ENCODE results near the gene ENDOD1.

Gene ENDOD1

DNA sequence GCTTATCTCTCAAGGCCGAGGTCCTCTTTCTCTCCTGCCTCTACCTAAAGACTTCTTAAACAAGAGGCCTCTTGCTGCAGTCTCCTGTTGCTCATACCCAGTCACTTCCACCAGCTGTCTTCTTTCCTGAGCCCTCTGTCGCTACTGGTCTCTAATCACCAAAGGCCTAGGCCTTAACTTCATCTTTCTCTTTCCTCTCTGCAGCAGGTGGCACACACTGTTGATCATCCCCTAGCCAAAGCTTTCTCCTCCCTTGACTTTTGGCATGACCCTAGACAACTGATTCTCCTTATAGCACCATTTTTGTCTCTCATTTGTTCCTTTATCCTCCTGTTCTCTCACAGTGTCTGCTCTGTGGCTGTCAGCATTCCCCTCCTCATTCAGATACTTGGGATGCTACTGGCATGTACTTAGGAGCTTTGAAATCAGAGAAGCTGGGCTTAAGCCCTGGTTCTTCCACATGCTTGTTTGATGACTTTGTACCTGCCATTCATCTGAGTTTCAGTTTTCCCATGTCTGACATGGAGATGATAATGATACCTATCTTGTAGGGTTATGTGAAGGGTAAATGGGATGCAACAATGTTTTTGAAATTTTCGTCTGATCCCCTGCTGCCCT lies 22.4 kb downstream of the ENDOD1 start:
- H3K4me3 ChIP-seq (ENCODE audit: low read depth, low read length): no peak overlapping the region
- TF ChIP-seq, protein P1, sequence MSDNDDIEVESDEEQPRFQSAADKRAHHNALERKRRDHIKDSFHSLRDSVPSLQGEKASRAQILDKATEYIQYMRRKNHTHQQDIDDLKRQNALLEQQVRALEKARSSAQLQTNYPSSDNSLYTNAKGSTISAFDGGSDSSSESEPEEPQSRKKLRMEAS (IDR thresholded peaks at IDR 0.05; ENCODE audit: low read depth, low read length): no peak
- no peak for TF ChIP-seq POLR2A (IDR thresholded peaks at IDR 0.05; ENCODE audit: extremely low read depth, insufficient read length)
- no peak for TF ChIP-seq MYC (IDR thresholded peaks at IDR 0.05; ENCODE audit: low read depth, low read length)
- TF ChIP-seq, protein P2, sequence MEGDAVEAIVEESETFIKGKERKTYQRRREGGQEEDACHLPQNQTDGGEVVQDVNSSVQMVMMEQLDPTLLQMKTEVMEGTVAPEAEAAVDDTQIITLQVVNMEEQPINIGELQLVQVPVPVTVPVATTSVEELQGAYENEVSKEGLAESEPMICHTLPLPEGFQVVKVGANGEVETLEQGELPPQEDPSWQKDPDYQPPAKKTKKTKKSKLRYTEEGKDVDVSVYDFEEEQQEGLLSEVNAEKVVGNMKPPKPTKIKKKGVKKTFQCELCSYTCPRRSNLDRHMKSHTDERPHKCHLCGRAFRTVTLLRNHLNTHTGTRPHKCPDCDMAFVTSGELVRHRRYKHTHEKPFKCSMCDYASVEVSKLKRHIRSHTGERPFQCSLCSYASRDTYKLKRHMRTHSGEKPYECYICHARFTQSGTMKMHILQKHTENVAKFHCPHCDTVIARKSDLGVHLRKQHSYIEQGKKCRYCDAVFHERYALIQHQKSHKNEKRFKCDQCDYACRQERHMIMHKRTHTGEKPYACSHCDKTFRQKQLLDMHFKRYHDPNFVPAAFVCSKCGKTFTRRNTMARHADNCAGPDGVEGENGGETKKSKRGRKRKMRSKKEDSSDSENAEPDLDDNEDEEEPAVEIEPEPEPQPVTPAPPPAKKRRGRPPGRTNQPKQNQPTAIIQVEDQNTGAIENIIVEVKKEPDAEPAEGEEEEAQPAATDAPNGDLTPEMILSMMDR (IDR thresholded peaks at IDR 0.05; ENCODE audit: low read depth, low read length): no peak
- DNase-seq (ENCODE audit: low read depth): no peak

DNA sequence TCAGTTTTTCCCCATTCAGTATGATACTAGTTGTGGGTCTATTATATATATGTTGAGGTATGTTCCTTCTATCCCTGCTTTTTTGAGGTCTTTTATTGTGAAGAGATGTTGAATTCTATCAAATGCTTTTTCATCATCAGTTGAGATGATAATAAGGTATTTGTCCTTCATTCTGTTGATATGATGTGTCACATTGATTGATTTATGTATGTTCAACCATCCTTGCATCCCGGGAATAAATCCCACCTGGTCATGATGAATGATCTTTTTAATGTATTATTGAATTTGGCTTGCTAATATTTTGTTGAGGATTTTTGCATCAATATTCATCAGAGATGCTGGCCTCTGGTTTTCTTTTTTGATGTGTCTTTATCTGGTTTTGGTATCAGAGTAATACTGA lies 26.0 kb downstream of the ENDOD1 start:
- DNase-seq (ENCODE audit: low read depth): no peak
- no peak overlapping the region for H3K4me3 ChIP-seq (ENCODE audit: low read depth, low read length)
- no peak for TF ChIP-seq MYC (IDR thresholded peaks at IDR 0.05; ENCODE audit: low read depth, low read length)

DNA sequence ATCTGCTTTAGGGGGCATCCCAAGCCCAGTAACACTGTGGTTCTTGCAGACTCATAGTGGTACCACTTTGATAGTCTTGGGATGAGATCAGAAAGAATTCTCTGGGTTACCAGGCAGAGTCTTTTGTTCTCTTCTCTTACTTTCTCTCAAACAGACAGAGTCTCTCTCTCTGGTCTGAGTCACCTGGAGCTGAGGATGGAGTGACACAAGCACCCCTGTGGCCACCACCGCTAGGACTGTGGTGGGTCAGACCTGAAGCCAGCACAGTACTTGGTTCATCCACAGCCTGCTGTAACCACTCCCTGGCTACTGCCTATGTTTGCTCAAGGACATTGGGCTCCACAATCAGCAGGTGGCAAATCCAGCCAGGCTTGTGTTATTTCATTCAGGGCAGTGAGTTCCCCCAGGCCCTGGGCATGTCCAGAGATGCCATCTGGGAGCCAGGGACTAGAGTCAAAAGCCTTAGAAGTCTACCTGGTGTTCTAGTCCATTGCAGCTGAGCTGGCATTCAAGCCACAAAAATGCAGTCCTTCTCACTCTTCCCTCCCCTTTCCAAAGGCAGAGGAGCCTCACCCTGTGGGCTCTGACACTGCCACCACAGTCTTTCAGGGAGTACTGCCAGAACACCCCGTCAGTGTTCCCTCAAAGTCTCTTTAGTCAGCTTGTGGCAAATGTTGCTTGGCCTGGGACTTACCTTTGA lies 29.9 kb downstream of the ENDOD1 start:
- no peak for DNase-seq (ENCODE audit: low read depth)
- no peak overlapping the region for H3K4me3 ChIP-seq (ENCODE audit: low read depth, low read length)
- TF ChIP-seq, protein P2 (IDR thresholded peaks at IDR 0.05; ENCODE audit: low read depth, low read length): no peak
- TF ChIP-seq POLR2A (IDR thresholded peaks at IDR 0.05; ENCODE audit: extremely low read depth, insufficient read length) (no peak), MYC (IDR thresholded peaks at IDR 0.05; ENCODE audit: low read depth, low read length) (no peak)
- TF ChIP-seq, protein P1 (IDR thresholded peaks at IDR 0.05; ENCODE audit: low read depth, low read length): no peak

DNA sequence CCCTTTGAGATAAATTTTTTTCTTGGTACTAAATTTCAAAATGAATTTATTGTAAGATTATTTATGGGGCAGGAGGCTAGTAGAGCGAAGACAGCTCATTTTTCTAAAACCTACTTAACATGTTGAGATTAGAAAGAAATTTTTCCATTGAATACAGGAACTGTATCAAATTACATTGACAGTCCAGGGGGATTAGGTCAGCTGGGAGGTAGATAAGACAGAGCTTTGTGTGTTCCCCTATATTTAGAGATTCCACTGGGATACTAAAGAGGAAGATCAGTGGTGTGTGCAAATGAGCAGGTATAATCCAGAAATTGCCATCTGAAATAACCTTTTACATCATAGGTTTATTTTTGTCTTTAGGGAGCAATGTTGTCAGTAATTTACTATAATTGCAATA lies 32.1 kb downstream of the ENDOD1 start:
- no peak overlapping the region for H3K4me3 ChIP-seq (ENCODE audit: low read depth, low read length)
- TF ChIP-seq POLR2A (IDR thresholded peaks at IDR 0.05; ENCODE audit: extremely low read depth, insufficient read length): no peak
- TF ChIP-seq, protein P1 (IDR thresholded peaks at IDR 0.05; ENCODE audit: low read depth, low read length): no peak
- no peak for TF ChIP-seq MYC (IDR thresholded peaks at IDR 0.05; ENCODE audit: low read depth, low read length)
- TF ChIP-seq, protein P2 (IDR thresholded peaks at IDR 0.05; ENCODE audit: low read depth, low read length): no peak
- DNase-seq (ENCODE audit: low read depth): no peak

DNA sequence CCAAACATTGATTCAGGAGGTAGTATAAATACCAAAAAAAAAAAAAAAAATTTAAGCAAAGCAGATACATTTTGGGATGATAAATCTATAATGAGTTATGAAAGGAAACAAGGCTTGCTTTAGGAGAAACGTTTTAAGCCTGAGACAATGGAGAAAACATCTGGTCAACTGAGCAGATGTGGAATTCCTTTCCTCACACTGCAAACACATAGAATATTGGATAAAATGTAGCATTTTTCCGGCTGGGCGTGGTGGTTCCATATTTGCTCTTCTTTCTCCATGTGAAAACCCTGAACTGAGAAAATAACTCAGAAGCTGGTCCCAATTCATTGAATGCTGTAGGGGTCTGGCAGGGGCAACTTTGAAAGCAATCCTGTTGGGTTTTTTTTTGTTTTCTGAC lies 33.9 kb downstream of the ENDOD1 start:
- TF ChIP-seq MYC (IDR thresholded peaks at IDR 0.05; ENCODE audit: low read depth, low read length) (no peak), POLR2A (IDR thresholded peaks at IDR 0.05; ENCODE audit: extremely low read depth, insufficient read length) (no peak)
- TF ChIP-seq, protein P2 (IDR thresholded peaks at IDR 0.05; ENCODE audit: low read depth, low read length): no peak
- TF ChIP-seq, protein P1 (IDR thresholded peaks at IDR 0.05; ENCODE audit: low read depth, low read length): no peak
- no peak for DNase-seq (ENCODE audit: low read depth)
- H3K4me3 ChIP-seq (ENCODE audit: low read depth, low read length): no peak overlapping the region

DNA sequence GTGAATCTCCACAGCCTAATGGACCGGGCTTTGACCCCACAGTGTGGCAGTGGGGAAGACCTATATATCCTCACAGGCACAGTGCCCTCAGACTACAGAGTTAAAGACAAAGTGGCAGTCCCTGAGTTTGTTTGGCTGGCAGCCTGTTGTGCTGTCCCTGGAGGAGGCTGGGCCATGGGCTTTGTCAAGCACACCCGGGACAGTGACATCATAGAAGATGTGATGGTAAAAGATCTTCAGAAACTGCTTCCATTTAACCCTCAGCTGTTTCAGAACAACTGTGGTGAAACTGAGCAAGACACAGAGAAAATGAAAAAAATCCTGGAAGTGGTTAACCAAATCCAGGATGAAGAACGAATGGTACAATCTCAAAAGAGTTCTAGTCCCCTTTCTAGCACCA lies 39.0 kb downstream of the ENDOD1 start:
- TF ChIP-seq POLR2A (IDR thresholded peaks at IDR 0.05; ENCODE audit: extremely low read depth, insufficient read length): no peak
- TF ChIP-seq, protein P1 (IDR thresholded peaks at IDR 0.05; ENCODE audit: low read depth, low read length): no peak
- TF ChIP-seq MYC (IDR thresholded peaks at IDR 0.05; ENCODE audit: low read depth, low read length): no peak
- TF ChIP-seq, protein P2 (IDR thresholded peaks at IDR 0.05; ENCODE audit: low read depth, low read length): no peak
- no peak overlapping the region for H3K4me3 ChIP-seq (ENCODE audit: low read depth, low read length)
- DNase-seq (ENCODE audit: low read depth): no peak

Data from NB4 (cell line).